ENCODE results near the gene HSF2. TPM values are rescaled to one million over a fixed set of nuclear protein-coding genes. Genes with fewer than 3 reads are reported as not detected.

Gene HSF2
- total RNA-seq, 5 donors from 2014 or later (not counting 1 experiment from before 2014, with no cell fraction given): 14.9 to 34.5 (median 16.5) TPM

DNA sequence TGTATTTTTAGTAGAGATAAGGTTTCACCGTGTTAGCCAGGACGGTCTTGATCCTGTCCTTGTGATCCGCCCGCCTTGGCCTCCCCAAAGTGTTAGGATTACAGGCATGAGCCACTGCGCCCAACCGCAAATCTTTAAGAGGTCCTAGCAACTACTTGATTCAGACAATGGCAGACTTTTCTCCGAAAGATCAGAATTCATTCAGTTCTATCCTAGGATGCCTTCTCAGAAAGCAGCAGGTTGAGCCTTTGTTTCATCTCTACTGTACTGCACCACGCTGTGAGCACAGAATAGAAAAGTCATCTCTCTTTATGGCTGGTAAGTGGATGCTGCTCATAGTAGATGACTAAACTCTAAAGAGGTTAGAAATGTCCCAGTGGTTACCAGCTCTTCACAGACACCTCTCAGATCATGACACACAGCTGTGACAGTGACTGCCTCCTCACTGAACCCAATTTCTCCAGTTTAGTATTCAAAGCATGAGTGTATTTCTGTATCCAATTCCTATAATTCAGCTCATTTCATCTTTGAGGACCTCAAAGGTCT is 6.0 kb upstream of the HSF2 start:
- no peaks in the 10 kb centered on the region for H3K27me3 ChIP-seq (replicated peaks in 1 of 2; ENCODE audit: control insufficient read depth in 2 of 2, extremely low read depth in 1 of 2, insufficient read depth in 2 of 2, low read length in 1 of 2)
- DNase-seq (no peak), ATAC-seq (replicated peaks in 1 of 4) (no peak)
- no peaks in the 10 kb centered on the region for H3K36me3 ChIP-seq (ENCODE audit: control insufficient read depth in 2 of 2, extremely low read depth in 1 of 2, insufficient read depth in 1 of 2, low read length in 1 of 2)
- WGBS (ENCODE audit: insufficient coverage): 86% methylated on average over 6 of the region's 8 CpGs
- Mint-ChIP-seq H3K4me1 (peaks cover 0 to 5% (median 0%) of the 10 kb centered on the region in 3 donors), H3K27ac (no peak overlapping the region), H3K27me3 (peaks cover 0 to 1% of the 10 kb centered on the region in 2 donors), H3K9me3 (no peaks in the 10 kb centered on the region), H3K4me3 (no peak overlapping the region), H3K36me3 (no peaks in the 10 kb centered on the region)
- H3K4me1 ChIP-seq (ENCODE audit: control insufficient read depth in 1 of 2, extremely low read depth in 1 of 2, insufficient read depth in 2 of 2, low read length in 2 of 2): no peaks in the 10 kb centered on the region
- POLR2A ChIA-PET: no interaction called here
- H3K27ac ChIP-seq (ENCODE audit: low read length): no peak overlapping the region
- H3K4me3 ChIP-seq (ENCODE audit: control insufficient read depth in 1 of 2, extremely low read depth in 1 of 2, low read length in 1 of 2): no peak overlapping the region
- H3K9me3 ChIP-seq: no peaks in the 10 kb centered on the region
- CTCF ChIA-PET: interaction anchor here in 1 of 2 donors (0.6 to 1.3 kb wide), 2 partner anchors 10 to 76 kb away, joined by 3 to 6 read pairs; no protein-coding TSS in a partner anchor

DNA sequence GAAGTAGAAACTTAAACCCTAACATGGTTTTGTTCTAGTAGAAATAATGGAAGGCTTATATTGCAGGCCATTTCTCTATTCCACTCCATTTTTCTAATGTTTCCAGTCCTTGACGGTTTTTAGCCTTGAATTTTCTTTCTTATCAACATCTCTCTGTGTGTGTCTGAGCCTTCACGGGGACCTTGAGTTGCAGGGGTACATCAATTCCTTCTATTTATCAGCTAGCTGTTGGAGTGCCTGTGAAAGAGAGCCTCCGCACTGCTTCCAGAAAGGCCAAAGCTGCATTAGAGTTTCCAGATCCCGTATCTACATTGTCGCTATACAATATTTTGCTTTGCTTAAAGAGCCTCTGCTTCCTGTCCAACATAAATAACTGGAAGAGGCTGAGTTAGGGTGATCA is 5.4 kb upstream of the HSF2 start:
- Histone ChIP-seq H3K4me3 (ENCODE audit: control insufficient read depth in 1 of 2, extremely low read depth in 1 of 2, low read length in 1 of 2) (no peak overlapping the region), H3K27ac (ENCODE audit: low read length) (no peak overlapping the region), H3K27me3 (replicated peaks in 1 of 2; ENCODE audit: control insufficient read depth in 2 of 2, extremely low read depth in 1 of 2, insufficient read depth in 2 of 2, low read length in 1 of 2) (no peaks in the 10 kb centered on the region), H3K9me3 (no peaks in the 10 kb centered on the region), H3K36me3 (ENCODE audit: control insufficient read depth in 2 of 2, extremely low read depth in 1 of 2, insufficient read depth in 1 of 2, low read length in 1 of 2) (no peaks in the 10 kb centered on the region), H3K4me1 (ENCODE audit: control insufficient read depth in 1 of 2, extremely low read depth in 1 of 2, insufficient read depth in 2 of 2, low read length in 2 of 2) (peaks cover 0 to under 1% of the 10 kb centered on the region in 2 experiments)
- Mint-ChIP-seq H3K9me3 (no peaks in the 10 kb centered on the region), H3K4me1 (peaks cover under 1 to 5% (median 2%) of the 10 kb centered on the region in 3 donors), H3K4me3 (no peak overlapping the region), H3K27ac (no peak overlapping the region), H3K36me3 (no peaks in the 10 kb centered on the region), H3K27me3 (peaks cover 0 to 1% of the 10 kb centered on the region in 2 donors)
- DNase-seq: no peak
- ATAC-seq (replicated peaks in 1 of 4): no peak
- POLR2A ChIA-PET: interaction anchor here in 1 of 2 donors (0.6 kb wide), 1 partner anchor 34 kb away, joined by 3 read pairs; no protein-coding TSS in a partner anchor
- 90% methylated on average over 3 of the region's 5 CpGs for WGBS (ENCODE audit: insufficient coverage)
- CTCF ChIA-PET: interaction anchor here (0.7 to 1.3 kb wide), 4 partner anchors 8 to 42 kb away, joined by 3 to 6 read pairs (median 3); no protein-coding TSS in a partner anchor

DNA sequence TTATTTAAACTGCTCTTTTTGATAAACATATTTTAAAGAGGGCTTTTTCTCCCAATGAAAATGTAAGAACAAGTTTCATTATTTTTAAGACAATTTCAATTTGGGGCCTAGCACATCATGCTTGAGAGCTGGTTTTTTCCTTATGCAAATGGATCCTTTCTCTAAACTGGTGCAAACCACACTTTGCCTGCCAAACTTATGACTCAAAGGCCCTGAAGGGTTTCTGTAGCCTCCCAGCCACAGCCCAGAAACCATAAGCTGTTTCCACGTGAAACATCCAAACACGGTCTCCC is 451 bp upstream of the HSF2 start:
- Mint-ChIP-seq H3K27me3 (no peaks in the 10 kb centered on the region), H3K4me1 (peaks cover 34 to 43% (median 36%) of the 10 kb centered on the region in 3 donors), H3K36me3 (no peaks in the 10 kb centered on the region), H3K27ac (peak overlapping the region; percentile 90 to 93), H3K4me3 (peak overlapping the region; percentile 94 to 98 (median 95)), H3K9me3 (no peaks in the 10 kb centered on the region)
- Histone ChIP-seq H3K9me3 (no peaks in the 10 kb centered on the region), H3K36me3 (ENCODE audit: control insufficient read depth in 2 of 2, extremely low read depth in 1 of 2, insufficient read depth in 1 of 2, low read length in 1 of 2) (no peaks in the 10 kb centered on the region), H3K4me3 (ENCODE audit: control insufficient read depth in 1 of 2, extremely low read depth in 1 of 2, low read length in 1 of 2) (peak overlapping the region in 1 of 2 donors; percentile 21), H3K4me1 (ENCODE audit: control insufficient read depth in 1 of 2, extremely low read depth in 1 of 2, insufficient read depth in 2 of 2, low read length in 2 of 2) (peaks cover 12 to 32% of the 10 kb centered on the region in 2 experiments), H3K27ac (ENCODE audit: low read length) (peak overlapping the region; percentile 64), H3K27me3 (replicated peaks in 1 of 2; ENCODE audit: control insufficient read depth in 2 of 2, extremely low read depth in 1 of 2, insufficient read depth in 2 of 2, low read length in 1 of 2) (no peaks in the 10 kb centered on the region)
- POLR2A ChIA-PET: interaction anchor here (0.6 to 1.5 kb wide), 8 partner anchors 9 to 73 kb away, joined by 3 to 4 read pairs (median 4); partner anchors contain the start of gene SERINC1 (in 2 of the 2)
- no peak for DNase-seq
- CTCF ChIA-PET: interaction anchor here in 1 of 2 donors (1.1 to 1.5 kb wide), 4 partner anchors 10 to 131 kb away, joined by 4 to 10 read pairs (median 6); partner anchors contain the start of gene SERINC1
- 0% methylated on average over 2 of the region's 2 CpGs for WGBS (ENCODE audit: insufficient coverage)
- ATAC-seq (replicated peaks in 1 of 4): no peak

DNA sequence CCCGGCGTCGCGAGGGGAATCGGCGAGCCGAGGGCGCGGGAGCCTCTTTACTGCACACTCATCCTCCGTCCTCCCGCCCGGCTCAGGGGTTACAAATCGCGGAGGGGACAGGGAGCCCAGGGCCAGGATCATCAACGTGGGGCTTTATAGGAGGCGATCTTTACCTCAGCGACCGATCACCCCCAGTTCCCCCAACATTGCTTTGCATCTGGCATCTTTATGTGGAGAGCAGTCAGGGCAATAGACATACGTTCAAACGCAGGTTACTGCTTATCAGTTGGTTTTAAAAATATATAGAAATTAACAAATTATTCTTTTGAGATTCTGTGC is 634 bp downstream of the HSF2 start:
- H3K4me3 ChIP-seq (ENCODE audit: control insufficient read depth in 1 of 2, extremely low read depth in 1 of 2, low read length in 1 of 2): peak overlapping the region; percentile 98 to 99
- peak overlapping the region; percentile 93 to 95 for H3K27ac Mint-ChIP-seq
- H3K4me3 Mint-ChIP-seq: peak overlapping the region; percentile 94 to 98 (median 95)
- H3K27ac ChIP-seq (ENCODE audit: low read length): peak overlapping the region; percentile 9
- CTCF ChIA-PET: interaction anchor here (0.6 to 1.5 kb wide), 7 partner anchors 9 to 130 kb away, joined by 3 to 10 read pairs (median 5); partner anchors contain the start of gene SERINC1 (in 1 of the 2)
- H3K27me3 ChIP-seq (replicated peaks in 1 of 2; ENCODE audit: control insufficient read depth in 2 of 2, extremely low read depth in 1 of 2, insufficient read depth in 2 of 2, low read length in 1 of 2): no peaks in the 10 kb centered on the region
- POLR2A ChIA-PET: interaction anchor here in 1 of 2 donors (0.6 to 1.5 kb wide), 10 partner anchors 8 to 1001 kb away, joined by 3 to 6 read pairs (median 4); partner anchors contain the start of gene SERINC1
- peaks cover 12 to 43% of the 10 kb centered on the region in 2 experiments for H3K4me1 ChIP-seq (ENCODE audit: control insufficient read depth in 1 of 2, extremely low read depth in 1 of 2, insufficient read depth in 2 of 2, low read length in 2 of 2)
- ATAC-seq (replicated peaks in 1 of 4): no peak
- no peaks in the 10 kb centered on the region for H3K9me3 Mint-ChIP-seq
- no peaks in the 10 kb centered on the region for H3K36me3 Mint-ChIP-seq
- H3K4me1 Mint-ChIP-seq: peaks cover 42 to 54% (median 46%) of the 10 kb centered on the region in 3 donors
- 0% methylated on average over 8 of the region's 20 CpGs for WGBS (ENCODE audit: insufficient coverage)
- peak in 6 of 35 experiments; percentile 3 to 9 (median 5) for DNase-seq
- H3K9me3 ChIP-seq: no peaks in the 10 kb centered on the region
- no peaks in the 10 kb centered on the region for H3K27me3 Mint-ChIP-seq
- no peaks in the 10 kb centered on the region for H3K36me3 ChIP-seq (ENCODE audit: control insufficient read depth in 2 of 2, extremely low read depth in 1 of 2, insufficient read depth in 1 of 2, low read length in 1 of 2)

DNA sequence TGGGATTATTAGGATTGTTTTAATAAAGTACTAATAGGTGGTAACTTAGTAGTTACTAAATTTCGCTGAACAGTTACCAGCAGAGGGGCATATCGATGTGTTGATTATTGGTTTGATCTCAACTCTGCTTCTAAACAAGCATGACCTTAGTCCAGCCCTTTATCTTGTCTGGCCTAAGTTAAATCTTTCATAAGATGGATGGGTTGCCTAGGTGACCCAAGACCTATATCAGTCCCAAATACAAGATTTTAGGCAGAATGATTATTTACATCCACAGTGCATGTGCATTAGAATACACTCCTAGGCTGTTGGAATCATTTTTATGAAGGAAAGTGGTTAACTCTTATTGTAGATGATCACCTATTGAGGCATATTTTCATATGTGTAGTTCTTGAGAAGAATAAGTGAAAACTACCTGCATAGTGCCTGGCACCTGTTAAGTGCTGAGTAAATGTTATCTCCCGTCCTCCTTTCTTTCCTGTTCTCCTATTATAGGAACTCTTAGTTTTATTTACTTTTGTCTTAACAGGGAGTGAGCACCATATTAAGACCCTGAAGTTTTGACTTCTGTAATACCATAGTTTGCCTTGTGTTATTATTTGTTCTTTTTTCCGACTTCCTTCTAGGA is 1.1 kb downstream of the HSF2 start:
- DNase-seq (no peak), ATAC-seq (replicated peaks in 1 of 4) (no peak)
- H3K9me3 Mint-ChIP-seq: no peaks in the 10 kb centered on the region
- ChIA-PET CTCF (no interaction called here), POLR2A (no interaction called here)
- Histone ChIP-seq H3K4me1 (ENCODE audit: control insufficient read depth in 1 of 2, extremely low read depth in 1 of 2, insufficient read depth in 2 of 2, low read length in 2 of 2) (peaks cover 12 to 44% of the 10 kb centered on the region in 2 experiments), H3K27me3 (replicated peaks in 1 of 2; ENCODE audit: control insufficient read depth in 2 of 2, extremely low read depth in 1 of 2, insufficient read depth in 2 of 2, low read length in 1 of 2) (no peaks in the 10 kb centered on the region), H3K4me3 (ENCODE audit: control insufficient read depth in 1 of 2, extremely low read depth in 1 of 2, low read length in 1 of 2) (peak overlapping the region; percentile 98 to 99), H3K27ac (ENCODE audit: low read length) (no peak overlapping the region), H3K36me3 (ENCODE audit: control insufficient read depth in 2 of 2, extremely low read depth in 1 of 2, insufficient read depth in 1 of 2, low read length in 1 of 2) (no peaks in the 10 kb centered on the region), H3K9me3 (no peaks in the 10 kb centered on the region)
- H3K27me3 Mint-ChIP-seq: no peaks in the 10 kb centered on the region
- H3K36me3 Mint-ChIP-seq: no peaks in the 10 kb centered on the region
- 40% methylated on average over 1 of the region's 4 CpGs for WGBS (ENCODE audit: insufficient coverage)
- peak overlapping the region in 1 of 2 donors; percentile 93 for H3K27ac Mint-ChIP-seq
- peaks cover 43 to 55% (median 48%) of the 10 kb centered on the region in 3 donors for H3K4me1 Mint-ChIP-seq
- H3K4me3 Mint-ChIP-seq: peak overlapping the region; percentile 94 to 98 (median 95)

DNA sequence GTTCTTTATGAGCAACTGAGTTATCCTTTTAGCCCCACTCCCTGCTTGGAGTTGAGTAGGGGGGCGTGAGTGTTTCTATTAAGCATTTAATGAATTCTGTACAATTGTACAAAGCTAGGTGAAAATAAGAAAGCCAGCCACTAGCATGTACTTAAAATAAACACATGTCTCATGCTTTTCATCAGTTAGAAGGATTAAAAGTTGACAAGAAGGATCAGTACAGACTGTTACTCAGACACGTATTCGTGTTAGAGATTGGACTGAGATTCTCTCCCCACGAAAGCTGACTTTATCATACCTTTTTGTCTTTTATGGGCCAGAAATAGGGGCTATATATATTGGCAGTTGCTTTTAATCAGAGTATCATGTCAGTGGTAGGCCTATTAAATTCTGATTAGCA is 1.7 kb downstream of the HSF2 start:
- peak overlapping the region in 1 of 2 donors; percentile 5 for H3K4me3 ChIP-seq (ENCODE audit: control insufficient read depth in 1 of 2, extremely low read depth in 1 of 2, low read length in 1 of 2)
- CTCF ChIA-PET: interaction anchor here in 1 of 2 donors (0.9 kb wide), 1 partner anchor 58 kb away, joined by 3 read pairs; no protein-coding TSS in a partner anchor
- H3K4me3 Mint-ChIP-seq: peak overlapping the region; percentile 94 to 98 (median 95)
- no peaks in the 10 kb centered on the region for H3K27me3 Mint-ChIP-seq
- ATAC-seq (replicated peaks in 1 of 4) (no peak), DNase-seq (no peak)
- H3K4me1 Mint-ChIP-seq: peaks cover 48 to 60% (median 53%) of the 10 kb centered on the region in 3 donors
- no peaks in the 10 kb centered on the region for H3K36me3 ChIP-seq (ENCODE audit: control insufficient read depth in 2 of 2, extremely low read depth in 1 of 2, insufficient read depth in 1 of 2, low read length in 1 of 2)
- H3K9me3 ChIP-seq: no peaks in the 10 kb centered on the region
- H3K27me3 ChIP-seq (replicated peaks in 1 of 2; ENCODE audit: control insufficient read depth in 2 of 2, extremely low read depth in 1 of 2, insufficient read depth in 2 of 2, low read length in 1 of 2): no peaks in the 10 kb centered on the region
- no CpG with 5 or more reads among the region's 4 CpGs for WGBS (ENCODE audit: insufficient coverage)
- POLR2A ChIA-PET: interaction anchor here (0.6 to 1.5 kb wide), 4 partner anchors 16 to 70 kb away, joined by 3 to 8 read pairs (median 4); partner anchors contain the start of gene SERINC1 (in 1 of the 2)
- H3K4me1 ChIP-seq (ENCODE audit: control insufficient read depth in 1 of 2, extremely low read depth in 1 of 2, insufficient read depth in 2 of 2, low read length in 2 of 2): peaks cover 12 to 45% of the 10 kb centered on the region in 2 experiments
- no peaks in the 10 kb centered on the region for H3K36me3 Mint-ChIP-seq
- H3K27ac Mint-ChIP-seq: no peak overlapping the region
- H3K9me3 Mint-ChIP-seq: peaks cover 0 to 2% (median 0%) of the 10 kb centered on the region in 3 donors
- no peak overlapping the region for H3K27ac ChIP-seq (ENCODE audit: low read length)
